ENCODE measurements around the gene SF3B2. TPM values are rescaled to one million over a fixed set of nuclear protein-coding genes. Genes with fewer than 3 reads are reported as not detected.

The SF3B2 gene
- polyA plus RNA-seq, 2 of the 4 experiments (the other 2 are of a cell fraction), result 108 to 182 TPM

- TF ChIP-seq ZC3H11A (IDR thresholded peaks at IDR 0.05) (no peak), MAX (IDR thresholded peaks at IDR 0.05) (no peak), SREBF2 (IDR thresholded peaks at IDR 0.05) (no peak), CEBPB (IDR thresholded peaks at IDR 0.05) (no peak), PBX3 (IDR thresholded peaks at IDR 0.05) (no peak), HOXB13 (CRISPR knock-in tag; IDR thresholded peaks at IDR 0.05; ENCODE audit: low read depth) (no peak), RFX5 (IDR thresholded peaks at IDR 0.05) (no peak)
Measured at GRCh38 chr11:66115638-66116301, 63.6 kb downstream of the SF3B2 start (continued).

- Histone ChIP-seq H3K4me2 (peak overlapping the region; percentile 96), H3K9me3 (no peaks in the 10 kb centered on the region), H3K4me3 (no peak overlapping the region), H3K27ac (peak overlapping the region; percentile 93), H3K4me1 (peaks cover 95% of the 10 kb centered on the region)
- no peak for FAIRE-seq
- 78% methylated on average over 7 of the region's 7 CpGs for WGBS (ENCODE audit: missing lambda C conversion rate)
- ChIA-PET CTCF (interaction anchor here (0.7 to 5.1 kb wide), 5 partner anchors 8 to 61 kb away, joined by 3 to 41 read pairs (median 4); no protein-coding TSS in a partner anchor), POLR2A (no interaction called here)
- TF ChIP-seq ZSCAN20 (CRISPR knock-in tag; IDR thresholded peaks at IDR 0.05), result no peak
- TF ChIP-seq RFX5 (IDR thresholded peaks at IDR 0.05), result no peak
- no peak for DNase-seq (ENCODE audit: low read depth in 1 of 2, low spot score in 1 of 2)
- ATAC-seq, result no peak
Measured at GRCh38 chr11:66116576-66117361, 64.6 kb downstream of the SF3B2 start.

GRCh38 chr11:66118847-66119246, 66.7 kb downstream of the SF3B2 start:
- ChIA-PET CTCF (interaction anchor here (0.9 to 3.9 kb wide), 8 partner anchors 8 to 104 kb away, joined by 3 to 33 read pairs (median 4); no protein-coding TSS in a partner anchor), POLR2A (interaction anchor here (0.6 to 1.4 kb wide), 2 partner anchors 17 to 68 kb away, joined by 4 to 6 read pairs; no protein-coding TSS in a partner anchor)
- Histone ChIP-seq H3K9me3 (no peaks in the 10 kb centered on the region), H3K4me2 (peak overlapping the region; percentile 66), H3K4me3 (peak overlapping the region; percentile 6; the same call in 1 of the 3 replicates), H3K4me1 (peaks cover 85% of the 10 kb centered on the region), H3K27ac (peak overlapping the region; percentile 93 to 94)
- no peak for FAIRE-seq
- TF ChIP-seq JUN (IDR thresholded peaks at IDR 0.05), result 0 out of 5 replicates have a peak, but pooled peaks of 1 of the 2 experiments have one; percentile 1
- no peak for TF ChIP-seq FOXS1 (CRISPR knock-in tag; IDR thresholded peaks at IDR 0.05)
- TF ChIP-seq RARB (CRISPR knock-in tag; IDR thresholded peaks at IDR 0.05), result no peak
- peak; percentile 17; the same call in 1 of the 2 replicates for TF ChIP-seq HOXB13 (CRISPR knock-in tag; IDR thresholded peaks at IDR 0.05; ENCODE audit: low read depth)
- peak; percentile 8 to 46; a peak in 4 of 6 replicates for ATAC-seq
- DNase-seq (ENCODE audit: low read depth in 1 of 2, low spot score in 1 of 2), result no peak
- WGBS (ENCODE audit: missing lambda C conversion rate), result 69% methylated on average over 3 of the region's 3 CpGs

Other genes starting within 250 kb of the SF3B2 start
- gene SNX32, start 218.4 kb upstream of the SF3B2 start, polyA plus RNA-seq (2011; rRNA removed), result not detected in 2 replicates
- gene SNX32, start 218.4 kb upstream of the SF3B2 start, polyA plus RNA-seq (2017; fragmentation: RNase III; extraction: RNeasy Plus Mini Kit Qiagen cat#74134 plus additional on column Dnase treatment), result 0.04 to 0.08 TPM (median 0.05 TPM) in 3 replicates
- 1,346 and 1,591 TPM in 2 replicates for gene CFL1, start 194.2 kb upstream of the SF3B2 start, polyA plus RNA-seq (2011; rRNA removed)
- 1,780 to 1,825 TPM (median 1,795 TPM) in 3 replicates for gene CFL1, start 194.2 kb upstream of the SF3B2 start, polyA plus RNA-seq (2017; fragmentation: RNase III; extraction: RNeasy Plus Mini Kit Qiagen cat#74134 plus additional on column Dnase treatment)
- gene MUS81, start 191.9 kb upstream of the SF3B2 start, polyA plus RNA-seq (2011; rRNA removed), result 27.8 and 30.5 TPM in 2 replicates
- gene MUS81, start 191.9 kb upstream of the SF3B2 start, polyA plus RNA-seq (2017; fragmentation: RNase III; extraction: RNeasy Plus Mini Kit Qiagen cat#74134 plus additional on column Dnase treatment), result 33.4 to 34.9 TPM (median 34.2 TPM) in 3 replicates
- 0.89 and 1.3 TPM in 2 replicates for gene EFEMP2, start 179.6 kb upstream of the SF3B2 start, polyA plus RNA-seq (2011; rRNA removed)
- 0.98 to 1.5 TPM (median 1.4 TPM) in 3 replicates for gene EFEMP2, start 179.6 kb upstream of the SF3B2 start, polyA plus RNA-seq (2017; fragmentation: RNase III; extraction: RNeasy Plus Mini Kit Qiagen cat#74134 plus additional on column Dnase treatment)
- not detected in 2 replicates for gene CTSW, start 172.5 kb upstream of the SF3B2 start, polyA plus RNA-seq (2011; rRNA removed)
- not detected in 3 replicates for gene CTSW, start 172.5 kb upstream of the SF3B2 start, polyA plus RNA-seq (2017; fragmentation: RNase III; extraction: RNeasy Plus Mini Kit Qiagen cat#74134 plus additional on column Dnase treatment)
- gene FIBP, start 163.9 kb upstream of the SF3B2 start, polyA plus RNA-seq (2011; rRNA removed), result 72.2 and 83.0 TPM in 2 replicates
- gene FIBP, start 163.9 kb upstream of the SF3B2 start, polyA plus RNA-seq (2017; fragmentation: RNase III; extraction: RNeasy Plus Mini Kit Qiagen cat#74134 plus additional on column Dnase treatment), result 60.4 to 66.2 TPM (median 65.3 TPM) in 3 replicates
- 5.4 and 7.3 TPM in 2 replicates for gene CCDC85B, start 161.7 kb upstream of the SF3B2 start, polyA plus RNA-seq (2011; rRNA removed)
- 24.3 to 35.2 TPM (median 27.5 TPM) in 3 replicates for gene CCDC85B, start 161.7 kb upstream of the SF3B2 start, polyA plus RNA-seq (2017; fragmentation: RNase III; extraction: RNeasy Plus Mini Kit Qiagen cat#74134 plus additional on column Dnase treatment)
- gene FOSL1, start 152.0 kb upstream of the SF3B2 start, polyA plus RNA-seq (2011; rRNA removed), result 6.7 and 9.6 TPM in 2 replicates
- 24.1 to 55.8 TPM (median 24.1 TPM) in 3 replicates for gene FOSL1, start 152.0 kb upstream of the SF3B2 start, polyA plus RNA-seq (2017; fragmentation: RNase III; extraction: RNeasy Plus Mini Kit Qiagen cat#74134 plus additional on column Dnase treatment)
- 10.6 and 17.2 TPM in 2 replicates for gene C11orf68, start 133.3 kb upstream of the SF3B2 start, polyA plus RNA-seq (2011; rRNA removed)
- gene C11orf68, start 133.3 kb upstream of the SF3B2 start, polyA plus RNA-seq (2017; fragmentation: RNase III; extraction: RNeasy Plus Mini Kit Qiagen cat#74134 plus additional on column Dnase treatment), result 16.5 to 23.1 TPM (median 17.0 TPM) in 3 replicates
- 27.8 and 73.7 TPM in 2 replicates for gene DRAP1, start 132.9 kb upstream of the SF3B2 start, polyA plus RNA-seq (2011; rRNA removed)
- 143 to 187 TPM (median 143 TPM) in 3 replicates for gene DRAP1, start 132.9 kb upstream of the SF3B2 start, polyA plus RNA-seq (2017; fragmentation: RNase III; extraction: RNeasy Plus Mini Kit Qiagen cat#74134 plus additional on column Dnase treatment)
- gene TSGA10IP, start 106.9 kb upstream of the SF3B2 start, polyA plus RNA-seq (2011; rRNA removed), result not detected in 2 replicates
- not detected in 3 replicates for gene TSGA10IP, start 106.9 kb upstream of the SF3B2 start, polyA plus RNA-seq (2017; fragmentation: RNase III; extraction: RNeasy Plus Mini Kit Qiagen cat#74134 plus additional on column Dnase treatment)
- gene SART1, start 90.6 kb upstream of the SF3B2 start, polyA plus RNA-seq (2011; rRNA removed), result 15.1 and 22.0 TPM in 2 replicates
- 52.8 to 62.8 TPM (median 53.8 TPM) in 3 replicates for gene SART1, start 90.6 kb upstream of the SF3B2 start, polyA plus RNA-seq (2017; fragmentation: RNase III; extraction: RNeasy Plus Mini Kit Qiagen cat#74134 plus additional on column Dnase treatment)
- gene EIF1AD, start 50.2 kb upstream of the SF3B2 start, polyA plus RNA-seq (2011; rRNA removed), result 38.6 and 42.0 TPM in 2 replicates
- 39.8 to 44.6 TPM (median 41.0 TPM) in 3 replicates for gene EIF1AD, start 50.2 kb upstream of the SF3B2 start, polyA plus RNA-seq (2017; fragmentation: RNase III; extraction: RNeasy Plus Mini Kit Qiagen cat#74134 plus additional on column Dnase treatment)
- 385 and 399 TPM in 2 replicates for gene BANF1, start 49.9 kb upstream of the SF3B2 start, polyA plus RNA-seq (2011; rRNA removed)
- 304 to 315 TPM (median 309 TPM) in 3 replicates for gene BANF1, start 49.9 kb upstream of the SF3B2 start, polyA plus RNA-seq (2017; fragmentation: RNase III; extraction: RNeasy Plus Mini Kit Qiagen cat#74134 plus additional on column Dnase treatment)
- gene CST6, start 40.4 kb upstream of the SF3B2 start, polyA plus RNA-seq (2011; rRNA removed), result not detected in 2 replicates
- gene CST6, start 40.4 kb upstream of the SF3B2 start, polyA plus RNA-seq (2017; fragmentation: RNase III; extraction: RNeasy Plus Mini Kit Qiagen cat#74134 plus additional on column Dnase treatment), result not detected in 3 replicates
- gene CATSPER1, start 25.9 kb upstream of the SF3B2 start, polyA plus RNA-seq (2011; rRNA removed), result 0.54 and 0.97 TPM in 2 replicates
- 0.46 to 0.75 TPM (median 0.70 TPM) in 3 replicates for gene CATSPER1, start 25.9 kb upstream of the SF3B2 start, polyA plus RNA-seq (2017; fragmentation: RNase III; extraction: RNeasy Plus Mini Kit Qiagen cat#74134 plus additional on column Dnase treatment)
- gene GAL3ST3, start 3.2 kb upstream of the SF3B2 start, polyA plus RNA-seq (2011; rRNA removed), result not detected in 2 replicates
- gene GAL3ST3, start 3.2 kb upstream of the SF3B2 start, polyA plus RNA-seq (2017; fragmentation: RNase III; extraction: RNeasy Plus Mini Kit Qiagen cat#74134 plus additional on column Dnase treatment), result not detected in 3 replicates
- 48.2 and 71.7 TPM in 2 replicates for gene PACS1, start 17.9 kb downstream of the SF3B2 start, polyA plus RNA-seq (2011; rRNA removed)
- gene PACS1, start 17.9 kb downstream of the SF3B2 start, polyA plus RNA-seq (2017; fragmentation: RNase III; extraction: RNeasy Plus Mini Kit Qiagen cat#74134 plus additional on column Dnase treatment), result 49.4 to 64.0 TPM (median 59.1 TPM) in 3 replicates
- gene KLC2, start 205.3 kb downstream of the SF3B2 start, polyA plus RNA-seq (2011; rRNA removed), result 13.7 and 13.8 TPM in 2 replicates
- 35.1 to 35.8 TPM (median 35.2 TPM) in 3 replicates for gene KLC2, start 205.3 kb downstream of the SF3B2 start, polyA plus RNA-seq (2017; fragmentation: RNase III; extraction: RNeasy Plus Mini Kit Qiagen cat#74134 plus additional on column Dnase treatment)
- gene RAB1B, start 216.3 kb downstream of the SF3B2 start, polyA plus RNA-seq (2011; rRNA removed), result 87.8 and 104 TPM in 2 replicates
- 141 to 149 TPM (median 147 TPM) in 3 replicates for gene RAB1B, start 216.3 kb downstream of the SF3B2 start, polyA plus RNA-seq (2017; fragmentation: RNase III; extraction: RNeasy Plus Mini Kit Qiagen cat#74134 plus additional on column Dnase treatment)
- gene CNIH2, start 225.8 kb downstream of the SF3B2 start, polyA plus RNA-seq (2011; rRNA removed), result 0.95 and 0.98 TPM in 2 replicates
- 1.1 to 1.5 TPM (median 1.3 TPM) in 3 replicates for gene CNIH2, start 225.8 kb downstream of the SF3B2 start, polyA plus RNA-seq (2017; fragmentation: RNase III; extraction: RNeasy Plus Mini Kit Qiagen cat#74134 plus additional on column Dnase treatment)
- gene YIF1A, start 236.8 kb downstream of the SF3B2 start, polyA plus RNA-seq (2011; rRNA removed), result 99.7 and 132 TPM in 2 replicates
- gene YIF1A, start 236.8 kb downstream of the SF3B2 start, polyA plus RNA-seq (2017; fragmentation: RNase III; extraction: RNeasy Plus Mini Kit Qiagen cat#74134 plus additional on column Dnase treatment), result 79.7 to 91.3 TPM (median 82.0 TPM) in 3 replicates
- 0.44 and 0.62 TPM in 2 replicates for gene TMEM151A, start 239.5 kb downstream of the SF3B2 start, polyA plus RNA-seq (2011; rRNA removed)
- gene TMEM151A, start 239.5 kb downstream of the SF3B2 start, polyA plus RNA-seq (2017; fragmentation: RNase III; extraction: RNeasy Plus Mini Kit Qiagen cat#74134 plus additional on column Dnase treatment), result 1.3 to 1.8 TPM (median 1.6 TPM) in 3 replicates

All from A549 (cell line).